ENCODE measurements around the gene ASCL2.

DNA sequence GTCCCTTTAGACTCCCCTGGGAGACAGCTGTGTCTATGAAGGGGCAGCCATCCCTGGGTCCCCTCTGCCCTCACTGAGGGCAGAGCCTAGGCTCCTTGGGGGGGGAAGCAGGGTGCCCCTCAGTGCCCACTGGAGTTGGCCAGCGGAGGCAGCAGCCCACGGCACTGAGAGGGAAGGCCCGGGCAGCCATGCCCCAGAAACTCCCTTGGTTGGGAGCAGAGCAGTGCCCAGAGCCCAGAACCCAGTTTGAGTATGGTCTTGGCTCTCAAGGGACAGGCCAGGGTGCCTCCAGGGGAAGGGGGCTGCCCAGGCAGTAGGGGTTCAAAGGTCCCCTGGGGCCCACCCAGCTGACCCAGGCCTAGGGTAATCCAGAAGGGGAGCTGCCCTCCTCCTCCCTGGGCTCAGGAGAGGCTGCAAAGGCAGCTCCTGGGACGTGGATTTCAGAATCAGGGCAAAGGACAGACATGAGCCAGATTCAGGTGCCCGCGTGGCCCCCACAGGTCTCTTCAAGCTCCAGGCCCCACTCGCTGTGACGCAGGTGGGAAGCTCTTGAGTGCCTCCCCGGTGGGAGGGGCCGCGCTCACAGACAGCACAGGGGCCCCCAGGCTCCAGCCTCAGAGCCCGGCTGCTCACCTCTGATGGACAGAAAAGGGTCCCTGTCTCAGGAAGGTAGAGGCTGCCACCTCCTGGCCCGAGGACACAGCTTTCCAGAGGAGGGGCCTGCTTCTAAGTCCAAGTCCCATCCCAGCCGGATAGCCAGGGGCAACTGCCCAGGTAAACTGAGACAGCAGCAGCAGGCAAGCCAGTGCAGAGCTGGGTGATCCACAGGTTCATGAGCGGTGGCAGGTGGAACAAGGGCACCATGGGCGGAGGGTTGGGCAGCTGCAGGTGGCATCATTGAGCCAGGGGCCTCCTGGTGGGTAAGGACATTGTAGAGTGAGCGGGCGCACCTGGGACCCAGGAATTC lies 28.7 kb upstream of the ASCL2 start:
- TF ChIP-seq, protein P1, sequence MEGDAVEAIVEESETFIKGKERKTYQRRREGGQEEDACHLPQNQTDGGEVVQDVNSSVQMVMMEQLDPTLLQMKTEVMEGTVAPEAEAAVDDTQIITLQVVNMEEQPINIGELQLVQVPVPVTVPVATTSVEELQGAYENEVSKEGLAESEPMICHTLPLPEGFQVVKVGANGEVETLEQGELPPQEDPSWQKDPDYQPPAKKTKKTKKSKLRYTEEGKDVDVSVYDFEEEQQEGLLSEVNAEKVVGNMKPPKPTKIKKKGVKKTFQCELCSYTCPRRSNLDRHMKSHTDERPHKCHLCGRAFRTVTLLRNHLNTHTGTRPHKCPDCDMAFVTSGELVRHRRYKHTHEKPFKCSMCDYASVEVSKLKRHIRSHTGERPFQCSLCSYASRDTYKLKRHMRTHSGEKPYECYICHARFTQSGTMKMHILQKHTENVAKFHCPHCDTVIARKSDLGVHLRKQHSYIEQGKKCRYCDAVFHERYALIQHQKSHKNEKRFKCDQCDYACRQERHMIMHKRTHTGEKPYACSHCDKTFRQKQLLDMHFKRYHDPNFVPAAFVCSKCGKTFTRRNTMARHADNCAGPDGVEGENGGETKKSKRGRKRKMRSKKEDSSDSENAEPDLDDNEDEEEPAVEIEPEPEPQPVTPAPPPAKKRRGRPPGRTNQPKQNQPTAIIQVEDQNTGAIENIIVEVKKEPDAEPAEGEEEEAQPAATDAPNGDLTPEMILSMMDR (IDR thresholded peaks at IDR 0.05), result peak in 1 of 3 experiments; percentile 15
- no peak for TF ChIP-seq POLR2A (IDR thresholded peaks at IDR 0.05)
